AG08395 (cell line): ENCODE results near the gene HIC1.

Experiments used
- DNase-seq: peaks from one replicate; pipeline ENCODE4 v3.0.0; 2012; ENCODE audit warnings: mixed read lengths, low spot score

The HIC1 gene

GRCh38 chr17:2060385-2060658 is 5.4 kb downstream of the HIC1 start:
- DNase-seq: no peak

GRCh38 chr17:2060681-2061440 is 6.0 kb downstream of the HIC1 start:
- DNase-seq: no peak

DNA sequence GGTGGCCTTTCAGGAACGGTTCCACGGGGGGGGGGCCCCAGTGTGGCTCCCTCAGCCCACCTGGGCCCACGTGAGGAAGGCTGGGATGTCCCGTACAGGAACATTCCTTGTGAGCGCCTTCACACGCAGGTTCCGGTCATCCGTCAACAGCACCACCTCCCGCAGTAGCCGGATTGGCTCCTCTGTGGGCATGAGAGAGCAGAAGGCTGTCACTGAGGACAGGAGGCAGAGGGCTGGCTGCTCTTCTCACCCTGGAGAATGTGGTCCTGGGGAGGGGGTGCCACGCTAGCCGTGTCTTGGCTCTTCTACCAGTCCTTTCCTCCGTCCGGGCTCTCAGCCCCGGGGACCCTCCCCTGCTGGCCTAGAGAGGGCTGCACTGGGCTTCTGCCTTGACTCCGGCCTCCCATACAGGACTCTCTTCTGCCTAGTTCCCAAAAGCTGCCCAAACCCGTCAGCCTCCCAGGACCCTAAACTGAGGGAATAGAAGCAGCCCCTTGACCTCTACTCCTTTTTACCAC is 6.6 kb downstream of the HIC1 start:
- DNase-seq: no peak

GRCh38 chr17:2062571-2063183 is 7.8 kb downstream of the HIC1 start:
- no peak for DNase-seq

DNA sequence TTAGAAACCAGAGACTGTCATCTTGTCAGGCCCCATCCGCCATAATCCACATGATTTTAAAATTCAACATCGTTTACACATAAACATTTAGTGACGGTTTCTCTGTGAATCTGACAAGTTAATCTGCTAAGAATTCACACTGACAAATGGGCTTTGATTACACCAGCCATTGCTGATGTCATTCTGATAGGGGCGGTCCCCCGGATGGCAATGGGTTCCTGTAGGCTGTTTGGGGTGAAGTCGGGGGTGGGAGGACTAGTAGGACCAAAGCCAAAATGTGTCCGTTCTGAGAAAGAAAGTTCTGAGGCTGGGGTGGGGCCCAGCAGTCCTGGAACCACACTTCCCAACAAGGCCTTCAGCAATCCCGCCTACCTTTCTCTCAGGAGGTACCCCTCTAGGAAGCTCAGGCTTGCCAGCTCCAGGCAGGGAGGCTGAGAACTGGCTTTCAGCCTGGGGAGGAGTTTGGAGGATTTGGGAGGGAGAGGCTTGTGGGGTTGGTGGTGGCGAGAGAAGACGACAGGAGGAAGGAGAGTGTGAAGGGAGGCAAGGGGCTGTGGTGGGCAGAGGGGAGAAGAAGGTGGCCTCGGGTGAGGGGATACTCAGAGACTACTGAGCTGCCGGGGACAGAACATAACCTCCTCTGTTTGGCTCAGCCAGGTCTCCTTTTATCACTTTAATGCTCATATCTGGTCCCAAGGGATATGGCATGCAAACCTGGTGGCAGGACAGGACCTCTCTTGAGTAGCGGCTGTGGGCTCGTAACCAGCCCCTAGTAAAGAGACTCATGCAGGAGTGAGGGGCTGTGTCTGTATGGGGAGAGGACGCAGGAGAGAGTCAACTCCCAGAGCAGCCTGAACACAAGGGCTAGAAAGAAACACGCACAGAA is 8.6 kb downstream of the HIC1 start:
- no peak for DNase-seq

- no peak for DNase-seq
Observed at GRCh38 chr17:2064147-2064489, 9.2 kb downstream of the HIC1 start.

DNA sequence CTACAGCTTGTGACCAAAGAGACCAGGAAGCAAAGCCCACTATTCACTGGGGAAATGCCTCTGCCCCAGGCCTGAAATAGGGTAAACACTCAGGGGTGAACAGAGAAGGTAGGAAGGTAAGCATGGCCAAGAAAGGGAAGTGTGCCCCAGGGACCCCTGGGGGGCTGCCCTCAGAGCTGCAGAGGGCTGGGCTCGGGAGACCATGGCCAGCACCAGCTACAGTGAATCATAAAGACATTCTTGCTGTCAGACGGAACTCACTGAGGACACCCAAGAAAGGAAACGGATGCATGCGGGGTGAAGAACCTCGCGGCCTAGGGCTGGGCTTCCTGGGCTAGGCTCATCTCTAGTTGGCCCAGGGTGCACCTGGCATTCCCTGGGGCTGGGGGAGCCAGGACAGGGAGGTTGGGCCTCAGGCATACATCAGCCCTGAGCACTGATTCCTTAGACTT is 9.6 kb downstream of the HIC1 start:
- no peak for DNase-seq

- DNase-seq: no peak
Observed at GRCh38 chr17:2064980-2065785, 10.3 kb downstream of the HIC1 start.

- DNase-seq: no peak
Observed at GRCh38 chr17:2065949-2066400, 11.1 kb downstream of the HIC1 start.

DNA sequence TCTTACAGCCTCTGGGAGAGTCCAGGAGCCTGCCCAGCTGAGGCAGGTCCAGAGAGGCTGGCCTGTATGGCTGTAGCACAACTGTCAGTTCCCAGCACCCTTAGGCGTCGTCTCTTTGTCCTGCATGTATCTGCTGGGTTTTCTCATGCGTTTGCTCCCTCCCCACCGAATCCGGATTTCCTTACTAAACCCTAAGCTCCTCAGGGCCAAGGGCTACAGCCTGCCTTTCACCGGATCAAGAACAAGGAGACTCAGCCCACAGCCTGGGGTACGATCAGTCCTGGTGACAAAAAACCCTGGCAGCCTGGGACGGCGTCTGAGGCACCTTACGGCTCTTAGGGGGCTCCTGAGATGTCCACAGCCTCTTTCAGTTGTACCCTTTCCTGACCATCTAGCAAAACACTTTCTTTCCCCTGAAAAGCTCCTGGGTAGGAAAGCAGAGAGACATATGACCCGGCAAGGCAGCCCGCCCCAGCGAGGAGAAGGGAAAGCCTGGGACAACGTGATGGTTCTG is 12.2 kb downstream of the HIC1 start:
- no peak for DNase-seq

- DNase-seq: no peak
Observed at GRCh38 chr17:2067608-2068024, 12.7 kb downstream of the HIC1 start.

- peak; percentile 85 for DNase-seq
Observed at GRCh38 chr17:2068031-2068518, 13.2 kb downstream of the HIC1 start.

DNA sequence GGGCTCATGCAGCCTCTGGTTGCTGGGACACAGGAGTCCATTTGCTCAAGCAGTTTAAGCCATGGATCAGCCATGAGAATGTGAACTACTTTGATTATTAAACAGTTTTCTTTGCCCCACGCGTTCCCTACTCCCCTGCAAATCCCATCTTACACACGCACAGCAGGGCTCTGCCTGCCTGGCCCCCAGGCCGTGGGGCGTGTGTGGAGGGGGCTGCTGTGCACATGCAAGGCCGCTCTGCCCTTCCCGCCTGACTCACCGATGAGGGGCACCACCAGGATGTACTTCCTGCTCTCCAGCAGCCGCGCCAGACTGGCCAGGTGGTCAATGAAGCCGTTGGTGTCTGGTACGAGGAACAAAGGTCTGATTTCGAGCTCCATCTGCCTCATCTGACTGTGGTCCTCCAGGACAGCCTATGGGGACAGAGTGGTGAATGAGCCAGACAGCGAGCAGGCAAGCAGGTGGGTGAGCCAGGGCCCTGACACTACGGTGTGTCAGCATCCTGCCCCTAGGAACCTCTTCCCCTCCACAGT is 13.7 kb downstream of the HIC1 start:
- DNase-seq: no peak

GRCh38 chr17:2070241-2071023 is 15.5 kb downstream of the HIC1 start:
- no peak for DNase-seq

DNA sequence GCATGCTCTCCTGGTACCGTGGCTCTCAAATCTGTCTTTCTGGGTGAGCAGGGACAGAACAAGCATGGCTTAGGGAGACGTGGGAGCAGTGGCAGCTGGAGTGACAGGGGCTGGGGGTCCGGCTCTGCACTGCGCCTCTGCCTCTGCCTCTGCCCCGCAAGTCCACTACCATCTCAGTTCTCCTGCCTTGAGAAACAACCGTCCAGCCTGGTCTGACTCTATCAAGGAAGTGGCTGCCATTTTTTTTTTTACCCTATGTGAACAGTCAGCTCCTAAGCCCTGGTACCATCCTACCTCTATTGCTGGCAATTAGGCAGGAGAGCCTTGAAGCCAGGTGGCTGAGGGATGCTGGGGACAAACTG is 16.1 kb downstream of the HIC1 start:
- no peak for DNase-seq

DNA sequence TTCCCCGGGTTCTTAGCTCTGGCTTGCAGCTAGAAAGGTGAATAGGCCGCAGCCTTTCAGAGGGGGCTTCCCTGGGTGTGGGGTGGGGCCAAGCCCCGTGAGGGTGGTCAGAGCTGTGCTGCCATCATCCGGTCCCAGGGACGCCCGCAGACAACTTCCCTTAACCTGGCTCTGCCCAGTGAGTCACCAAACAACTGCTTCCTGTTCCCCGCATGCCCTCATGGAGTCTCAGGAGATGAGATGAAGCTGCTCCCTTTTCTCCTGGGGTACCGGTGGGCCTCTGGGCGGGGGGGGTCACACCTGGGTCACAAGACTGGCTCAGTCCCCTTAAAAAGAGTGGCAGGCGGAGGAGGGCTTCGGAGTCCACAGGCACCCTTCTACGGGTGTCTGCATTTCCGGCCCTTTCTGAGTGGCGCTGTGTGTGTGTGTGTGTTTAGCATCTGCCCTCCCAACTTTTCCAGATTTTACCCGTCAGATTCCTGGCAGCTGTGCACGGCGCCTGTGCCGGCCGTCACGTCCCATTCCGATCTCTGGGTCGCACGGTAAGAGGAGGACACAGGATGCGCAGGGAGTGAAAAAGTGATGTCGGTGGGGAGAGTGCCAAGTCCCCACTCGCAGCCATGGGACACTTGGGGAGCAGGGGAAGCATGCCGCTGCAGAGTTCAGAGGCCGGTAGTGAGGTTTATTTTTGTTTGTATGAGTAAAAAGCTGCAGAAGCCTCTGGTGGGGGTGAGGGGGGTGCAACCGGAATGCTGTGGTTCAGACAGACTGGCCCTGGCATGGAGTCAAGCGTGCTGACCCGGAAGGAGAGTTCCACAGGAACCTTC is 16.8 kb downstream of the HIC1 start:
- no peak for DNase-seq

GRCh38 chr17:2074919-2075318 is 20.0 kb downstream of the HIC1 start:
- DNase-seq: no peak

- DNase-seq: no peak
Observed at GRCh38 chr17:2075336-2076086, 20.6 kb downstream of the HIC1 start.
